HG02763 (cell line): ENCODE results near the gene GFOD2.

Experiments used
- ATAC-seq: cut with Tn5 transposase; IDR thresholded peaks from one replicate; pipeline ENCODE4 v1.9.1; 2021; ENCODE audit warnings: mild to moderate bottlenecking, moderate library complexity; ENCODE audit not compliant: unreplicated experiment

Gene GFOD2

DNA sequence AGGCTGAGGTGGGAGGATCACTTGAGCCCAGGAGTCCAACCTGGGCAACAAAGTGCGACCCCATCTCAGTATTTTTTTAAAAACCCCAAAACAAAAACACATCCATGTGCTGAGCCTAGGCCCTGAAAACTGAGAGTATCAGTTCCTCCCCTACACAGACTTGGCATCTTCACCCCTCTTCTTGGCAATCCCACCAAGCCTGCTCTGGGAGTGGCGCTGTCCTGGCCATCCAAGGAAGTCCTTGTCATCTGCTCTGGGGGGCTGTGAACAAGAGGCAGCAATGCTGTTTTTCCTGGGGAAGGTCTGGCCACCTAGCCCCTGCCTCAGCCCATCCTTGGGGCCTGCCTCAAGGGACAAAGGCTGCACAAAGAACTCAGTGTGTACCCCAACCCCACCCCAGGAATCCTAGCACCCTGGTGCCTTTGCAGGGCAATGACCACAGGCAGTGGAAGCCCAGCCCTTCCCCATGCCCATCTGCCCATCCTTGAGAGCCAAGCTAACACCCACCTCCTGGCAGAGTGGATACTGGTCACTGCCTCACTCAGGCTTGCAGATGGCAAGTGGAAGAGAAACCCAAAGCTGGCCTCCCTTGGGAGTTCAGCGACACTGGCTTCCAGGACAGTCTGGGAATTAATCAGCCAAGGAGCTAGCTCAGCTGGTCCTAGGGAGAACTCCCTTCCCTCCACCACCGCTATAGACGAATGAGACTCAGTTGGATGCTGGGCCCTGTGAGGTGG lies 14.8 kb upstream of the GFOD2 start:
- no peak for ATAC-seq

DNA sequence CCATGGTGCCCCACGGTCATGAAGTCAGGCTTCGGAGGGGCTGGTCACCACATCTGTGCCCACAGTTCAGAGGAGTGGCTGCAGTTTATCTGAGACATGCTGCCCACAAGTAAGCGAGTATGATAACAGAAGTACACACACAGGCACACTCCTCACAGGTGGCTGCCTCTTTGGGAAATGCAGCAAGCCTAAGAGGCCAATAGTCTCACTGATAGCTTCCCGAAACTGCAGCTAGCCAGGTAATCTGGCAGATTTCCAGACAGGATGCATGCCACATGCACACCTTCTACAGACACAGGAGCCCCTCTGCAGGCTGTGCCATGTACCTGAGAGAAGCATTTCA lies 12.6 kb upstream of the GFOD2 start:
- no peak for ATAC-seq

DNA sequence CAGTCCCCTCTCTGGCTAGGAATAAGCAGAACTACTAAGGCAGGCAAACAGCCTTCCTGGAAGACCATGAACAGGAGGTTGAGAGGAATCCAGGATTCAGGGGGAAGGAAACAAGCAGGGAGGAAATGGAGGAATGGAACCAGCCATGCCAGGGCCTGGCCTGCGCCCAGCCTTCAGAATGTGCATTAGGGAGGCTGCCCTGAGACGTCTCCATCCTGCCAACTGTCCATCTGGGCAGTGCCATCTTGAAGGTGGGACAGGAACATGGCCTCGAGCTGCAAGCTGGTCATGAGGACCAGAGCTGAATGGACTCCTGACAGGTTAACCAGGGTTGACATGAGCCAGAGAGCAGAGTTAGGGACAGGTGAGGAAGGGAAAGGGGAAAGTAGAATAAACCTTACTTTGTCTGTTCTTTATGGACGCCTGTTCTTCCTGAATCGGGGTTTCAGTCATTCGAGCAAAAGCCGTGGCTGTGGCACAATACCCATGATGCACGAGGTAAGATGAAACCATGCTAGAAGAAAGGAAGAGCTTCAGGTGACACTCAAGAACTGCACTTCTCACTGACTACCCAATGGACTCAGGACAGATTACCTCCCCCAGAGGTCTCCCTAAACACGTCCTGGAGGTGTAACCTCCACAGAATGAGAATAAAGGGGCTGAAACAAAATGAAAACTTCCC lies 12.1 kb upstream of the GFOD2 start:
- no peak for ATAC-seq

DNA sequence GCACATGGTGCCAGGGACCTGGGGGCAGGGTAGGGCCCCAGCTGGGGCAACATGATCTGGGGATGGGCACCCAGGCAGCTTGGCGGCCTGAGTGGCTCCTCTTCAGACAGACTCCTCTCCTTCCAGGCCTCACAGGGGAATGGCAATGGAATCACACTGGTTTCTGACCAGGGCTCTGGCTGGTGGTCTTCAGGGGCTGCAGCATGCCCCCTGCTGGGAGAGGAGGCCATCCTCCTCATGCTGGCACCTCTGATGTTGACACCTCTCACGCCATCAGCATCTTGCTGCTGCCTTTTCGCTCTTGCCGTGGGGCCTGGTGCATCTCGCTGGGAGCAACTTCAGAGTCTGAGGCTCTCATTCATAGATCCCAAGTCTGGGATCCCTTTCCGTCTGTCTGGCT lies 11.2 kb upstream of the GFOD2 start:
- no peak for ATAC-seq

- no peak for ATAC-seq
These were observed 10.6 kb upstream of the GFOD2 start for GRCh38 chr16:67729636-67730248.

- no peak for ATAC-seq
These were observed 8.7 kb upstream of the GFOD2 start for GRCh38 chr16:67727521-67728485.

GRCh38 chr16:67726106-67727034 lies 7.3 kb upstream of the GFOD2 start:
- no peak for ATAC-seq

GRCh38 chr16:67723911-67724305 lies 4.8 kb upstream of the GFOD2 start:
- no peak for ATAC-seq

DNA sequence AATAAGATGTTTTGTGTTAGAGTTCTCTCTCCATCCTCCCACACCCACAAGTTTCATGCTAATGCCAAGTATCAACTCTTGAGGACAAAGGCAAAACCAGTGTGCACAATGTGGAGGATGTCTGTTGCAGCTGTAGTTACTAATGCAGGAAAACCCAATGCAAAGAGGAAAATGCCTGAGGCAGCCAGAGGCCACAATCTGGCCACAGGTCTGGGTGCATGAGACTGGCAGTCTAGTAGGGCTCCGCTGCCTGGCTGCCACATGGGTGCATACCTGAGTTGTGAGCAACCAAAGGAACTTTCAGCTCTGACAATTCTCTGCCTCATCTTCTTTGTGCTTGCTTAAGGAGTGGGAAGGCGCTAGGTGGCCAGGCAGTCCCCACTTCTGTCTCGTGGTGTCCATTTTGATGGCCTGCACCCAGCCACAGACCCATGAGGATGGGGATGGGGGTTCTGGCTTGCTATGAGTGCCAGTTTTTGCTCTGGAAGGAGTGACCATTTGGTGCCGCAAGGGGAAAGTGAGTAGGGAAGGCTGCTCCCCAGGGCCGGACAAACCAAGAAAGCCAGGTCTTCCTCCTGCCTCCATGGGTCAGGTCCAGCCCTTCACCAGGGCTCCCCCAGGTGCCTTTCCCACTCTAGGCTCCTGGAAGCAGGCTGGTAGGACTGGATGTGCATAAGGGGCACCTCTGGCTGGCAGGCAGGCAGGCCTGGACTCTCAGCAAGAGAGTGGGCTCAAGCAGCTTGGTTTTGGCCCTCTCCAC lies 4.2 kb upstream of the GFOD2 start:
- no peak for ATAC-seq

DNA sequence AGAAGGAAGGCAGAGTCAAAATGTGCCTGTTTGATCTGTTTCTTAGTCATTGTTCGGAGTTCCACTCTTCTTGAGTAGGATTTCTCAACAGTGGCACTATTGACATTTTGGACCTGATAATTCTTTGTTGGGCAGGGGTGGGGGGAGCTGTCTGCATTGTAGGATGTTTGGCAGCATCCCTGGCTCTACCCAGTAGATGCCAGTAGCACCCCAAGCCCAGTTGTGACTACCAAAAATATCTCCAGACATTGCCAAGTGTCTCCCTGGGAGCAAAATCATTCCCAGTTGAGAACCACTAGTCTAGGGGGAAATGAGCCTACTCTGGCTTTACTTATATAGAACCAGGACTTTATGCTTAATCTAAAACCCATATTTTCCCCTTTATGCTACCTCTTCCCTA lies 1.1 kb upstream of the GFOD2 start:
- ATAC-seq, result no peak

- peak; percentile 7 for ATAC-seq
These were observed 645 bp upstream of the GFOD2 start for GRCh38 chr16:67719778-67720144.

DNA sequence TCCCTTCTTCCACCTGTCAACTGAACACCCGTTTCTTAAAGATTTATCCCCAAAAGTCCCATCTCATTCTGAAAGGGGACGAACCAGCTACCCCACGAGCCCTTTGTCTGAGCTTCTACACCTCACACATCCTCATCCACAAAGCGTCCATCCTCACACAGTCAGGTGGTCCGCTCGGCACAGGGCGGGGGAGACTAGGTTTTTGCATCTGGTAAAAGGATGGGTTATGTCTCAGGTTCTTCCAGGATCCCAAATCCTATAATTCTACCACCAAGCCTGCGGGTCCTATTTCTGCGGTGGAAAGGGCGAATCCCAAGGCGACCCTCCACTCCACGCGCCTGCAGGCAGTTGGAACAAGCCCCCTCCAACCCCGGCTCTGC lies 458 bp downstream of the GFOD2 start:
- no peak for ATAC-seq

GRCh38 chr16:67716097-67716496 lies 3.0 kb downstream of the GFOD2 start:
- no peak for ATAC-seq

DNA sequence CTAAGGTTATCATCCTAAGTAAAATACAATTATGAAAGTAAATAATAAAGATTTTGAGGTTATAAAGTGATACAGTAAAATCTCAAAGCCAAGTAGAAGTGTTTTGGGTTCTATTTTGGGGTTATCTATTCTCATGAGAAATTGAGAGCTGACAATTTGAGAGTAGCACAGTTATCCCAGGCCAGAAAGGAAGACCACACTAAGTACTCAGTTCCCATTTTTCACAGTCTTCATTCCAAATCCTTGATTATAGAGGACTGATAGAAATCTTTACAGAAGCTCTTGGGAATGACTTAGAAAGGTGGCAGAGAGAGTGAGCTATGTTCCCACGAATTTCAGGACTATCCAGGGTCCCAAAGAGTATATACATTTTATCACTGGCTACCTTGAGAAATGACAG lies 4.6 kb downstream of the GFOD2 start:
- no peak for ATAC-seq

GRCh38 chr16:67713647-67714273 lies 5.4 kb downstream of the GFOD2 start:
- no peak for ATAC-seq

DNA sequence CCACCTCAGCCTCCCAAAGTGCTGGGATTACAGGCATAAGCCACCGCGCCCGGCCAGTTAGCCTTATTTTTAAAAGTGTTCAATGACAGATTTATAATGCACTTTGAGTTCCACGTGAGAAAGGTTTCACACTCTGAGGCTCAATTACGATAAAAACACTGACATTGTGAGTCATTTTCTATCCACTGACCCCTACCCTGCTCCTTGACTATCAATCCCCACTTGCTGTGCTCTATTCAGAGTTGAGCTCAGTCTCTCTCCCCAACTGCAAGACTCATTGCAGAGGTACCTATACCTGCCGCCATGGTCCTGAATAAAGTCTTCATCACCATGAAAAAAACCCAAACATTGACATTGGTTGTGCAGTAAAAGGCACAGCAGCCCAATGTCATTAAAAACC lies 8.5 kb downstream of the GFOD2 start:
- no peak for ATAC-seq

DNA sequence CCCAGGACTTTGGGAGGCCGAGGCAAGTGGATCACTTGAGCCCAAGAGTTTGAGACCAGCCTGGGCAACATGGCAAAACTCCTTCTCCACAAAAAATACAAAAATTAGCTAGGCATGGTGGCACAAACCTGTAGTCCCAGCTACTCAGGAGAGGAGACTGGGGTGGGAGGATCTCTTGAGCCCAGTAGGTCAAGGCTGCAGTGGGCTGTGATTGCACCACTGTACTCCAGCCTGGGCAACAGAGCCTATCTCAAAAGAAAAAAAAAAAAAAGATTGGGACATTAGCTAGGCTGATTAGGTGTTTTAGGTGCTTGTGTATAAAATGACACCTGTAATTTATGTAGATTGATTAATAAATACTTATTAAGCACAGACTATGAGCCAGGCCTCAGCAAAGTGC lies 10.1 kb downstream of the GFOD2 start:
- no peak for ATAC-seq

DNA sequence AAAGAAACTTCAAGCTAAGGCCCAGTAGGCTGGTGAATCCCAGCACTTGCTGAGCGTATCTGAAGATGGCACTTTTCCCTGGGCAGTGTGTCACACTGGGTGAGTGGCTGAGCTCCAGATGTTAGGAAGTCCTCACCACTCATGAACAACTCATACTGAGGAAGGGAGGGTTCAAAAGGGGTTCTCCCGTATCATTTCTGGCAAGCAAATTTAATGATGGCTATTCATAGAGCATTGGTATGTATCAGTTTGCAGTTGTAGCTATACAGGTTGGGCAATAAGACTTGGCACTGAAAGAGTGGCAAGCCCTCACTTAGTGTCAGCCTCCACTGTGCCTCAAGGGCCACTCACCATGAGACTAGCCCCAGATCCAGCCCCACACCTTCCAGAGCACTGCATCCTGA lies 10.7 kb downstream of the GFOD2 start:
- ATAC-seq, result no peak

DNA sequence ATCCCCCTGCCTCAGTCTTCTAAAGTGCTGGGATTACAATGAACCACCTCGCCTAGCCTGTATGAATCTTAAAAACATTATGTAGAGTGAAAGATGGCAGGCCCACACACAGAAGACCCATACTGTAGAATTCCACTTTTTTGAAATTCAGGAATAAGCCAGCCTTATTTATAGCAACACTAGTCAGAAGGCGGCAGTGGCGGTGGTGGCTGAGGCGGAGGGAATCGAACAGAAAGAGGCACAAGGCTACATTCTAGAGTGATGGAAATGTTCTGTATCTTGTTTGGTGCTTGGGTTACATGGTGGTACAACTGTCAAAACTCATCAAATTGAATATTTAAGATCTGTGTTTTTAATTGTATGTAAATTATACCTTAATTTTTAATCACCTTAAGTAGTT lies 11.3 kb downstream of the GFOD2 start:
- ATAC-seq, result no peak
